GM10248 (cell line): Measurements from ENCODE around the gene ABCC2.

Experiments
- CTCF ChIA-PET: fragments of 300-600 bp; sonication (Branson Sonifier 250); formaldehyde crosslinking; extraction: SDS; loops from one replicate; lab custom pipeline; 2021; ENCODE audit warnings: antibody characterized with exemption; lab: Yijun Ruan, JAX
- POLR2A ChIA-PET: fragments of 350-650 bp; sonication (Branson Sonifier 250); formaldehyde crosslinking; extraction: SDS; loops from one replicate; lab custom pipeline; 2020; ENCODE audit warnings: antibody characterized with exemption; lab: Yijun Ruan, JAX
- DNase-seq: peaks from one replicate; pipeline ENCODE4 v3.0.0; 2012; ENCODE audit errors: extremely low spot score
- TF ChIP-seq, protein P1 (sequence below): IDR thresholded peaks from 2 replicates; pipeline ENCODE4 v1.5.1; 2012; ENCODE audit warnings: mild to moderate bottlenecking, low read depth; ENCODE audit errors: extremely low read depth, missing control alignments, control extremely low read depth

ABCC2 gene

DNA sequence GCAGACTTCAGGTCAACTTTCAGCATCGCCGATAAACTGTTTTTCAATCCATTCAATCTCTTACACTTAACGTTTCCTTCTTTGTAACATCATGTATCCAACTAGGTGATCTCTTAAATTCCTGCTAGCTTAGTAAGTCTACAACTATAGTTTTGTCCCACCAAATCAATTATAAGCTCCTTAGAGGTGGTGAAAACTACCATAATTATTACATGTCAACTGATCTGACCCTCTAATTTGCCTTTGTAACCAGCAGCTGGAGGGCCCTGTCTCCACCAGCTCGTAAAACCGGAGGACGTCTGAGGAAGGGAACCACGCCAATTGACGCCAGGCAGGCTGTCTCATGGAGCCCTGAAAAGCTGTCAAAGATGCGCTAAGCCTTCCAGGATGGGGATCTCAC lies 113.4 kb downstream of the ABCC2 start:
- ChIA-PET POLR2A (interaction anchor here (0.5 kb wide), 1 partner anchor 12 kb away, joined by 6 read pairs; no protein-coding TSS in a partner anchor), CTCF (interaction anchor here (0.9 to 1.8 kb wide), 4 partner anchors 9 to 150 kb away, joined by 3 to 4 read pairs (median 4); no protein-coding TSS in a partner anchor)
- TF ChIP-seq, protein P1, sequence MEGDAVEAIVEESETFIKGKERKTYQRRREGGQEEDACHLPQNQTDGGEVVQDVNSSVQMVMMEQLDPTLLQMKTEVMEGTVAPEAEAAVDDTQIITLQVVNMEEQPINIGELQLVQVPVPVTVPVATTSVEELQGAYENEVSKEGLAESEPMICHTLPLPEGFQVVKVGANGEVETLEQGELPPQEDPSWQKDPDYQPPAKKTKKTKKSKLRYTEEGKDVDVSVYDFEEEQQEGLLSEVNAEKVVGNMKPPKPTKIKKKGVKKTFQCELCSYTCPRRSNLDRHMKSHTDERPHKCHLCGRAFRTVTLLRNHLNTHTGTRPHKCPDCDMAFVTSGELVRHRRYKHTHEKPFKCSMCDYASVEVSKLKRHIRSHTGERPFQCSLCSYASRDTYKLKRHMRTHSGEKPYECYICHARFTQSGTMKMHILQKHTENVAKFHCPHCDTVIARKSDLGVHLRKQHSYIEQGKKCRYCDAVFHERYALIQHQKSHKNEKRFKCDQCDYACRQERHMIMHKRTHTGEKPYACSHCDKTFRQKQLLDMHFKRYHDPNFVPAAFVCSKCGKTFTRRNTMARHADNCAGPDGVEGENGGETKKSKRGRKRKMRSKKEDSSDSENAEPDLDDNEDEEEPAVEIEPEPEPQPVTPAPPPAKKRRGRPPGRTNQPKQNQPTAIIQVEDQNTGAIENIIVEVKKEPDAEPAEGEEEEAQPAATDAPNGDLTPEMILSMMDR: no peak
- DNase-seq: no peak
